ENCODE measurements around the gene BCAS3. TPM values are rescaled to one million over a fixed set of nuclear protein-coding genes. Genes with fewer than 3 reads are reported as not detected.

The BCAS3 gene
- total RNA-seq, 1 donor from 2014 or later, result 35.7 TPM

DNA sequence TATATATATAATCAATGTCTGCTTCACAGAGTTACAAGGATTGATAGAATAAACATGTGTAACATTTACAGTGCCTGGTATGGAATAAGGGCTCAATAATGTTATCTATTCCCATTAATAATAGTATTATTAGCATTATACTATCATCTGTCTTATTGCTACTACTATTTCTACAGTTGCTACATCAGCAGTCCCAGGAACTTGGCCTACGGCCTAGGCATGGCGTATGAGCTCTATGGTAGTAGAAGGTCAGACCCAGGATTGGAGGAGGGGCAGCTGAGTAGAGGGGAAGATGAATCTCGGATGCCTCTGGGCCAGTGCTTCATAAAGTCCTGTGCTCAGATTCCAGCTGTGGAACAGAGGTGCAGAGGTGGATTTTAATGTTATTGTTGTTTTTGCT, 575.7 kb downstream of the BCAS3 start:
- Mint-ChIP-seq H3K27ac (ENCODE audit: unreplicated experiment) (no peak overlapping the region), H3K36me3 (ENCODE audit: unreplicated experiment) (no peaks in the 10 kb centered on the region), H3K4me1 (ENCODE audit: unreplicated experiment) (peaks cover 56% of the 10 kb centered on the region), H3K9me3 (ENCODE audit: unreplicated experiment) (no peaks in the 10 kb centered on the region), H3K4me3 (ENCODE audit: unreplicated experiment) (no peak overlapping the region), H3K27me3 (ENCODE audit: unreplicated experiment) (no peaks in the 10 kb centered on the region)
- TF ChIP-seq, protein P1, sequence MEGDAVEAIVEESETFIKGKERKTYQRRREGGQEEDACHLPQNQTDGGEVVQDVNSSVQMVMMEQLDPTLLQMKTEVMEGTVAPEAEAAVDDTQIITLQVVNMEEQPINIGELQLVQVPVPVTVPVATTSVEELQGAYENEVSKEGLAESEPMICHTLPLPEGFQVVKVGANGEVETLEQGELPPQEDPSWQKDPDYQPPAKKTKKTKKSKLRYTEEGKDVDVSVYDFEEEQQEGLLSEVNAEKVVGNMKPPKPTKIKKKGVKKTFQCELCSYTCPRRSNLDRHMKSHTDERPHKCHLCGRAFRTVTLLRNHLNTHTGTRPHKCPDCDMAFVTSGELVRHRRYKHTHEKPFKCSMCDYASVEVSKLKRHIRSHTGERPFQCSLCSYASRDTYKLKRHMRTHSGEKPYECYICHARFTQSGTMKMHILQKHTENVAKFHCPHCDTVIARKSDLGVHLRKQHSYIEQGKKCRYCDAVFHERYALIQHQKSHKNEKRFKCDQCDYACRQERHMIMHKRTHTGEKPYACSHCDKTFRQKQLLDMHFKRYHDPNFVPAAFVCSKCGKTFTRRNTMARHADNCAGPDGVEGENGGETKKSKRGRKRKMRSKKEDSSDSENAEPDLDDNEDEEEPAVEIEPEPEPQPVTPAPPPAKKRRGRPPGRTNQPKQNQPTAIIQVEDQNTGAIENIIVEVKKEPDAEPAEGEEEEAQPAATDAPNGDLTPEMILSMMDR (IDR thresholded peaks at IDR 0.05), result no peak
- no peak for DNase-seq (ENCODE audit: extremely low spot score, unreplicated experiment)

DNA sequence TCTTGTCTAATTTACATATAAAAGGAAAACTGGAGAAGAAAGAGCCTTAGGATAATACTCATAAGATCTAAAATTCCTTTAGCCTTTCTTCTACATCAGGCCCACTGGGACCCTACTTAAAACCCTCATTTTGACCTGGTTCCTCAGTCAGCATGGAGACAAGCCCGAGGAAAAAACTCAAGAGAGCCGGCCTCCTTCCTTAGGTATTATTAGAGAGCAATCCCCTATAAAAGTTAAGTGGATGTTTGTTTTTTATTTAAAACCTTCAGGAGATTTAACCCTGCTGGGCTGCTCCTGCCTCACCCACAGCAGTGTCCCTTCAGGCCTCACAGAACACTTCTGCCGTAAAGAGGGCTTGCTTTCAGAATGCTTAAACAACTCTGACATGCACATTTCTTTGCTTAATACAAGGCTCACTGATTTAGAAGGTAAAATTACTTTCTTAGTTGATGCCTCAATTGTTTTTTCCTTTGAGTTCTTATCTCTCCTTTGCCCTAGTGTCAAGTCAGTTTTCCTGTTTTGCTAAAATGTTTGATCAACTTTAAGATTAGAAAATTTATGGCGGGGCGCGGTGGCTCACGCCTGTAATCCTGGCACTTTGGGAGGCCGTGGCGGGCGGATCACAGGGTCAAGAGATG, 576.4 kb downstream of the BCAS3 start:
- Mint-ChIP-seq H3K4me3 (ENCODE audit: unreplicated experiment) (no peak overlapping the region), H3K36me3 (ENCODE audit: unreplicated experiment) (no peaks in the 10 kb centered on the region), H3K27me3 (ENCODE audit: unreplicated experiment) (no peaks in the 10 kb centered on the region), H3K4me1 (ENCODE audit: unreplicated experiment) (peaks cover 51% of the 10 kb centered on the region), H3K27ac (ENCODE audit: unreplicated experiment) (no peak overlapping the region), H3K9me3 (ENCODE audit: unreplicated experiment) (no peaks in the 10 kb centered on the region)
- TF ChIP-seq, protein P1 (IDR thresholded peaks at IDR 0.05), result no peak
- DNase-seq (ENCODE audit: extremely low spot score, unreplicated experiment), result no peak

DNA sequence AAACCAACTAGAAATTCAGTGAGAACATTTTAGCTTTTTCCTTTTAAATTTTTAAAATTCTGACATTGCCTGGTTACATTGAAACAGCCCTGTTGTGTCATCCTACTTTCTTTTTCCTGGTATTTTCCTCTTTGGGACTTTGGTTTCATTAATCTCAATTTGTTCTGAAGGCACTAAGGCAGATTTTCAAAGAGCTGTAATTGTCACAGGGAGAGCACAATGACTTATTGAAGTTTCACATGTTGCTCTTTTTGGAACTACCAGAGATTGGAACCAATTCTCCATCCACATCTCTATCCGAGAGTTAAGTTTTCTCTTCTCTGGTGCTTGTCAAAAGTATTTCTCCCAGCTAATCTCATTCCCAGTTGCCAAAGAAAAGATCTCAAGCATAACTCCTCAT, 577.3 kb downstream of the BCAS3 start:
- TF ChIP-seq, protein P1 (IDR thresholded peaks at IDR 0.05), result no peak
- Mint-ChIP-seq H3K27ac (ENCODE audit: unreplicated experiment) (no peak overlapping the region), H3K36me3 (ENCODE audit: unreplicated experiment) (no peaks in the 10 kb centered on the region), H3K27me3 (ENCODE audit: unreplicated experiment) (no peaks in the 10 kb centered on the region), H3K4me3 (ENCODE audit: unreplicated experiment) (no peak overlapping the region), H3K4me1 (ENCODE audit: unreplicated experiment) (peaks cover 44% of the 10 kb centered on the region), H3K9me3 (ENCODE audit: unreplicated experiment) (no peaks in the 10 kb centered on the region)
- DNase-seq (ENCODE audit: extremely low spot score, unreplicated experiment), result no peak

DNA sequence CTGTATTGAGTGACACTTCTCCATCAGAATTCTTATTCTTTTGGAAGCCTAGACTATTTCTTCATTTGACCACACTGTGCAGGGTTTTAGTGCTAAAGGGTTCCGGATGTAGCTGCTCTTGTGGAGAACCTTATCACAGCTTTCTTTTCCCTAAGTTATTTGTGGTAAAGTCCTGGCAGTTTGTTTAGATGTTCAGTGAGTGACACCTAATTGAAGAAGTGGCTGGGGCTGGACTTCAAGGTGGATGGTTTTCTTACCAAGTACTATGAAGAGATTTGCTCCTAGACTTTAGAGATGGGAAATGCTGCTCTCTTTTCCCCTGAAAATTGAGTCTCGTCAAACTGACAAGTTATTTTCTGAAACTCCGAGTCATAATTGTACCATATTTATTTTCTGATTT, 578.0 kb downstream of the BCAS3 start:
- no peak for DNase-seq (ENCODE audit: extremely low spot score, unreplicated experiment)
- H3K4me1 Mint-ChIP-seq (ENCODE audit: unreplicated experiment), result peaks cover 44% of the 10 kb centered on the region
- no peaks in the 10 kb centered on the region for H3K9me3 Mint-ChIP-seq (ENCODE audit: unreplicated experiment)
- no peaks in the 10 kb centered on the region for H3K27me3 Mint-ChIP-seq (ENCODE audit: unreplicated experiment)
- TF ChIP-seq, protein P1 (IDR thresholded peaks at IDR 0.05), result no peak
- H3K36me3 Mint-ChIP-seq (ENCODE audit: unreplicated experiment), result no peaks in the 10 kb centered on the region
- H3K27ac Mint-ChIP-seq (ENCODE audit: unreplicated experiment), result no peak overlapping the region
- H3K4me3 Mint-ChIP-seq (ENCODE audit: unreplicated experiment), result no peak overlapping the region

DNA sequence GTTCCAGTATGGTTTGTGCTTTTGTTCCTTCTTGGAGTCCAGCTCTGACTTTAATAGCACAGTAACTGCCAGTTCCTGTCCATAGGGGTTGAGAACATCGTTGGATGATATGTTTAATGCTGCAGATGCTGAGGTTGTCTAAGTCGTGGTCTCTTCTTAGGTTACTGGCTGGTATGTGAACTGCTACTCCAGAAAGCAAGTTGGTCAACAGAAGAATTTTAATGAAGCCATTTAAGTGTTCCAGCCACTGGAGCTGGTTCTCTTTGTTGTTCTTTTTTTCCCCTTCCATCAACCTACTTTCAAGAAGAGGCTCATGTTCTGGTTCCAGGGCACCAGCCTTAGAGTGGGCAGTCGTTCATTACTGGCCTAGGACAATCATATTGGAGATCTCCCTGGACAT, 581.7 kb downstream of the BCAS3 start:
- no peak for DNase-seq (ENCODE audit: extremely low spot score, unreplicated experiment)
- Mint-ChIP-seq H3K36me3 (ENCODE audit: unreplicated experiment) (no peaks in the 10 kb centered on the region), H3K9me3 (ENCODE audit: unreplicated experiment) (no peaks in the 10 kb centered on the region), H3K27ac (ENCODE audit: unreplicated experiment) (no peak overlapping the region), H3K4me3 (ENCODE audit: unreplicated experiment) (no peak overlapping the region), H3K4me1 (ENCODE audit: unreplicated experiment) (peaks cover 24% of the 10 kb centered on the region), H3K27me3 (ENCODE audit: unreplicated experiment) (no peaks in the 10 kb centered on the region)
- TF ChIP-seq, protein P1 (IDR thresholded peaks at IDR 0.05), result no peak
